HG02798 (cell line): ENCODE measurements around the gene OR6B1.
"Not testable (repeated sequence)": the region's sequence is repeated elsewhere in the genome, so short reads cannot be mapped to it uniquely, and the experiment has no call there.

Experiments
- ATAC-seq: cut with Tn5 transposase; IDR thresholded peaks from one replicate; pipeline ENCODE4 v1.9.1; 2021; ENCODE audit warnings: mild to moderate bottlenecking; ENCODE audit not compliant: unreplicated experiment, poor library complexity

OR6B1 gene

GRCh38 chr7:144001543-144001942 is 1.4 kb downstream of the OR6B1 start:
- ATAC-seq, result no peak

GRCh38 chr7:144004703-144005102 is 4.6 kb downstream of the OR6B1 start:
- no peak for ATAC-seq

GRCh38 chr7:144006029-144006691 is 6.0 kb downstream of the OR6B1 start:
- no peak for ATAC-seq

GRCh38 chr7:144006692-144007042 is 6.5 kb downstream of the OR6B1 start:
- ATAC-seq, result no peak

- no peak for ATAC-seq
Observed at GRCh38 chr7:144009361-144009760, 9.2 kb downstream of the OR6B1 start.

GRCh38 chr7:144010061-144010460 is 9.9 kb downstream of the OR6B1 start:
- ATAC-seq, result not testable (repeated sequence)

- ATAC-seq, result not testable (repeated sequence)
Observed at GRCh38 chr7:144010821-144011220, 10.7 kb downstream of the OR6B1 start.

GRCh38 chr7:144011458-144012230 is 11.5 kb downstream of the OR6B1 start:
- no peak for ATAC-seq

- no peak for ATAC-seq
Observed at GRCh38 chr7:144018065-144018464, 17.9 kb downstream of the OR6B1 start.

GRCh38 chr7:144019457-144019856 is 19.3 kb downstream of the OR6B1 start:
- peak; percentile 33 for ATAC-seq

GRCh38 chr7:144020340-144020739 is 20.2 kb downstream of the OR6B1 start:
- no peak for ATAC-seq

- no peak for ATAC-seq
Observed at GRCh38 chr7:144022169-144022568, 22.0 kb downstream of the OR6B1 start.

- no peak for ATAC-seq
Observed at GRCh38 chr7:144023171-144023827, 23.2 kb downstream of the OR6B1 start.

GRCh38 chr7:144024213-144024612 is 24.1 kb downstream of the OR6B1 start:
- ATAC-seq, result no peak

- ATAC-seq, result no peak
Observed at GRCh38 chr7:144026203-144026883, 26.2 kb downstream of the OR6B1 start.

- ATAC-seq, result no peak
Observed at GRCh38 chr7:144027070-144027469, 26.9 kb downstream of the OR6B1 start.

GRCh38 chr7:144027974-144028373 is 27.9 kb downstream of the OR6B1 start:
- no peak for ATAC-seq

- ATAC-seq, result no peak
Observed at GRCh38 chr7:144028547-144028946, 28.4 kb downstream of the OR6B1 start.

GRCh38 chr7:144032516-144032915 is 32.4 kb downstream of the OR6B1 start:
- ATAC-seq, result no peak

- no peak for ATAC-seq
Observed at GRCh38 chr7:144032985-144033709, 33.0 kb downstream of the OR6B1 start.
